A549 (cell line): Measurements from ENCODE around the gene SLC2A1. TPM values are rescaled to one million over a fixed set of nuclear protein-coding genes. Genes with fewer than 3 reads are reported as not detected.

Experiments used
- ATAC-seq, 2 experiments: fragments of 200-7000 bp in 1 of 2; fragments of >200 bp in 1 of 2; cut with Nextera tagmentation in 1 of 2; cut with Tn5 transposase in 1 of 2; 3 replicates each; pipeline versions ENCODE4 v1.8.0 to v1.9.1; 2018 to 2020; ENCODE audit warnings: mild to moderate bottlenecking in 1 of 2, moderate library complexity in 1 of 2
- CTCF ChIA-PET: fragments of 300-600 bp; sonication (Branson Sonifier 250); formaldehyde crosslinking; extraction: SDS; loops from one replicate; lab custom pipeline; 2021; ENCODE audit warnings: antibody characterized with exemption, inconsistent platforms; lab: Yijun Ruan, JAX
- POLR2A ChIA-PET: fragments of 350-600 bp; formaldehyde crosslinking; extraction: SDS; loops from one replicate; lab custom pipeline; 2021; ENCODE audit warnings: antibody characterized with exemption, inconsistent platforms; lab: Yijun Ruan, JAX
- DNase-seq, 2 experiments: peaks; one replicate each; pipeline versions ENCODE4 v3.0.0 to v3.0.0-alpha.2; 2011 to 2016; ENCODE audit warnings: low read depth in 1 of 2, low spot score in 1 of 2
- FAIRE-seq: peaks from 2 replicates; lab custom pipeline; 2011; peaks lifted over from hg19 to GRCh38; lab: Jason Lieb, UNC
- H3K27ac ChIP-seq, 2 experiments: fragments of >200 bp; sonication (Bioruptor Twin); formaldehyde crosslinking; 3 replicates each; pipeline ENCODE4 v1.5.1; 2016 to 2017
- H3K4me1 ChIP-seq: fragments of >200 bp; sonication (Bioruptor Twin); formaldehyde crosslinking; 3 replicates; pipeline ENCODE4 v1.6.1; 2016
- H3K4me2 ChIP-seq: fragments of >200 bp; sonication (Bioruptor Twin); formaldehyde crosslinking; 3 replicates; pipeline ENCODE4 v1.6.1; 2016
- H3K4me3 ChIP-seq: fragments of >200 bp; sonication (Bioruptor Twin); formaldehyde crosslinking; 3 replicates; pipeline ENCODE4 v1.5.1; 2016
- H3K9me3 ChIP-seq: fragments of >200 bp; sonication (Bioruptor Twin); formaldehyde crosslinking; 3 replicates; pipeline ENCODE4 v1.6.1; 2016
- CBX2 ChIP-seq: fragments of 200-600 bp; sonication (generic); IDR thresholded peaks from 2 replicates; pipeline ENCODE4 v1.6.1; 2016; ENCODE audit warnings: low read depth, mild to moderate bottlenecking, borderline replicate concordance
- CBX8 ChIP-seq: fragments of 200-600 bp; sonication (generic); IDR thresholded peaks from 2 replicates; pipeline ENCODE4 v1.6.1; 2016
- ESRRA ChIP-seq: fragments of 150-350 bp; IDR thresholded peaks from 2 replicates; pipeline ENCODE4 v1.6.1; 2014; ENCODE audit warnings: mild to moderate bottlenecking, low read length, borderline replicate concordance
- FOSB ChIP-seq: fragments of 250-450 bp; sonication (Bioruptor Pico); IDR thresholded peaks from 2 replicates; pipeline ENCODE4 v1.5.0; 2020; ENCODE audit warnings: mild to moderate bottlenecking, moderate library complexity
- FOSL2 ChIP-seq, 2 experiments: fragments of 450-650 bp in 1 of 2; fragments of >200 bp in 1 of 2; sonication (Bioruptor Twin) in 1 of 2; formaldehyde crosslinking; IDR thresholded peaks; 2 replicates each; pipeline versions ENCODE4 v1.5.0 to v1.6.1; 2016 to 2020; ENCODE audit warnings: mild to moderate bottlenecking in 1 of 2, moderate library complexity in 1 of 2
- FOXS1 ChIP-seq: fragments of 250-450 bp; sonication (Bioruptor Pico); IDR thresholded peaks from 2 replicates; pipeline ENCODE4 v1.5.0; 2020; ENCODE audit warnings: mild to moderate bottlenecking, moderate library complexity
- GATA3 ChIP-seq: IDR thresholded peaks from 2 replicates; pipeline ENCODE4 v1.6.1; 2012; ENCODE audit warnings: borderline replicate concordance
- HDAC2 ChIP-seq: fragments of 200-600 bp; sonication (generic); IDR thresholded peaks from 2 replicates; pipeline ENCODE4 v1.6.1; 2016
- HOXB13 ChIP-seq: fragments of 250-450 bp; sonication (Bioruptor Pico); IDR thresholded peaks from 2 replicates; pipeline ENCODE4 v1.5.0; 2020; ENCODE audit warnings: low read depth, mild to moderate bottlenecking, moderate library complexity
- MAFK ChIP-seq: fragments of 450-650 bp; IDR thresholded peaks from 2 replicates; pipeline ENCODE4 v1.6.1; 2014; ENCODE audit not compliant: partially characterized antibody
- MAZ ChIP-seq: fragments of 150-350 bp; IDR thresholded peaks from 2 replicates; pipeline ENCODE4 v1.6.1; 2014; ENCODE audit warnings: antibody characterized with exemption, low read depth, low read length, borderline replicate concordance
- RNF2 ChIP-seq: fragments of 200-600 bp; sonication (generic); IDR thresholded peaks from 2 replicates; pipeline ENCODE4 v1.6.1; 2016; ENCODE audit warnings: low read depth, mild to moderate bottlenecking, antibody characterized with exemption, moderate library complexity, borderline replicate concordance
- ZC3H11A ChIP-seq: fragments of 450-650 bp; IDR thresholded peaks from 2 replicates; pipeline ENCODE4 v1.6.1; 2014; ENCODE audit warnings: antibody characterized with exemption, mild to moderate bottlenecking
- WGBS: methylation state at CpG from one replicate; pipeline ENCODE4 v1.1.6; 2017; ENCODE audit errors: missing lambda C conversion rate; 5-methylcytosine and 5-hydroxymethylcytosine counted together
- polyA plus RNA-seq, 4 experiments: library from polyadenylated mRNA; depleted of rRNA in 3 of 4; stranded (reverse); fragments of >200 nt; fragmentation: RNase III in 1 of 4; extraction: RNeasy Plus Mini Kit Qiagen cat#74134 plus additional on column Dnase treatment in 1 of 4; gene quantifications; 2 replicates in 3 of 4; 3 replicates in 1 of 4; pipeline ENCODE4 v1.2.3, GENCODE V29; 2011 to 2017
- small RNA-seq, 6 experiments: library from RNA; depleted of rRNA; stranded (forward); fragments of <200 nt; gene quantifications; one replicate each; pipeline ENCODE3, GENCODE V24; 2012
- TF ChIP-seq, protein P1 (sequence below): fragments of >200 bp; sonication (Bioruptor Twin); formaldehyde crosslinking; IDR thresholded peaks from 2 replicates; pipeline ENCODE4 v1.6.1; 2016
- TF ChIP-seq, protein P2 (sequence below): fragments of >200 bp; sonication (Bioruptor Twin); formaldehyde crosslinking; IDR thresholded peaks from 3 replicates; pipeline ENCODE4 v1.6.1; 2016

SLC2A1 gene
- polyA plus RNA-seq, 2 of the 4 experiments (the other 2 are of a cell fraction) = 106 to 124 TPM

DNA sequence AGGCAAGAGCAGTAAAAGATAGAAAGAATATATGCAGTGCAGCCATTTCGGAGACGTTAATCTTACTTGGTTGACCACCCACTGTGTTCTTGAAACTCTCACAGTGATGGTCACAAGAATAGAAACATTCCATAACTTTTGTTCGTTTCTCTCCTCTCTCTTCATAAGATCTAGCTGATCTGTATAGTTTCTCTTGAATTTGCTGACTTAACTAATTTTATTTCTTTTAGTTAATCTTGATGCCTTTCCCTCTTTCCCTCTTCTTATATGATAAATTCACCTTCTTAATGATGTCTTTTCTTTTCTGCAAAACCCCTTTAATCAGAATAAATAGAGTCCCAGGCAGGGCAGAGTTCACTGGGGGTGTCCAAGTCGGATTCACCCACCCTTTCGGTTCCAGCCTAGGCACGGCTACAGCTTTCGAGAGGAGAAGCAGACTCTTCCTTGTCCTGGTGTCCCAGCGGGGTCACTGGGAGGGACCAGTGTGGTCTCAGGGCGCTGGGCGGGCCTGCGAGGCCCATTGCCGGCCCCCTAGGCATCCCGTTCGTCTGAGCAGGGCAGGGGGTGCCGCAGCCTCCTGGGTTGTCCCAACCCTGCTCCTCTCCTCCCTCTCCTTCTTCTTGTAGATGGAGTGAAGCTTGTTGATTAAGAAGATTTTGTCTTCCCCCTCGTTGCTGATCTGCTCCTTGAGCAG, 72.5 kb downstream of the SLC2A1 start:
- TF ChIP-seq CBX8 (no peak), MAFK (peak; percentile 91)
- TF ChIP-seq, all 56 proteins: peak for 1
- 72% methylated on average over 11 of the region's 16 CpGs for WGBS
- H3K4me2 ChIP-seq = no peak overlapping the region
- H3K27ac ChIP-seq = no peak overlapping the region
- no peak for FAIRE-seq
- no peaks in the 10 kb centered on the region for H3K4me1 ChIP-seq
- DNase-seq = no peak
- H3K9me3 ChIP-seq = no peaks in the 10 kb centered on the region
- no peak overlapping the region for H3K4me3 ChIP-seq
- no peak for ATAC-seq
- CTCF ChIA-PET = interaction anchor here (0.9 to 1.5 kb wide), 3 partner anchors 10 to 187 kb away, joined by 3 read pairs; no protein-coding TSS in a partner anchor
- POLR2A ChIA-PET = no interaction called here

DNA sequence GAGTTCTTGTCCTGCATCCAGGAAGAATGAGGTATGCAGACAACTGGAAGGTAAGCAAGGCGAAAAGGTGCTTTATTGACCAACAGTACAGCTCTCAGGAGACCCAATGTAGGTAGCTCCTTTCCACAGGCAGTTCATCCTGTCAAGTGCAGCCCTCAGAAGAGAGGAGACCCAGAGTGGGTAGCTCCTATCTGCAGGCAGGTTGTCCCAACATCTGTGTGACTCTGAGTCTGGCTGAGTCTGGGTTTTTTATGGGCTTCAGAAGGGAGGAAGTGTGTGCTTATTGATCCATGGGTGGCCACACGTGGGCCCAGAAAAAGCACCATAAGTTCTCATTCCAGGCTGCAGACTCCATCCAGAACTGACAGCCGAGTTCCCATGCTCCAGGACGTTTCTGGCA, 78.3 kb downstream of the SLC2A1 start:
- ChIA-PET POLR2A (no interaction called here), CTCF (interaction anchor here (0.8 to 1.6 kb wide), 2 partner anchors 20 to 193 kb away, joined by 3 read pairs; no protein-coding TSS in a partner anchor)
- no peak for FAIRE-seq
- TF ChIP-seq, protein P1, sequence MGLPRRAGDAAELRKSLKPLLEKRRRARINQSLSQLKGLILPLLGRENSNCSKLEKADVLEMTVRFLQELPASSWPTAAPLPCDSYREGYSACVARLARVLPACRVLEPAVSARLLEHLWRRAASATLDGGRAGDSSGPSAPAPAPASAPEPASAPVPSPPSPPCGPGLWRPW = no peak
- TF ChIP-seq CBX2 (no peak), FOSB (CRISPR knock-in tag) (no peak), RNF2 (no peak), FOSL2 (IDR thresholded peaks at IDR 0.05) (no peak), FOSL2 (CRISPR knock-in tag; IDR thresholded peaks at IDR 0.05) (no peak), MAZ (no peak)
- TF ChIP-seq, protein P2, sequence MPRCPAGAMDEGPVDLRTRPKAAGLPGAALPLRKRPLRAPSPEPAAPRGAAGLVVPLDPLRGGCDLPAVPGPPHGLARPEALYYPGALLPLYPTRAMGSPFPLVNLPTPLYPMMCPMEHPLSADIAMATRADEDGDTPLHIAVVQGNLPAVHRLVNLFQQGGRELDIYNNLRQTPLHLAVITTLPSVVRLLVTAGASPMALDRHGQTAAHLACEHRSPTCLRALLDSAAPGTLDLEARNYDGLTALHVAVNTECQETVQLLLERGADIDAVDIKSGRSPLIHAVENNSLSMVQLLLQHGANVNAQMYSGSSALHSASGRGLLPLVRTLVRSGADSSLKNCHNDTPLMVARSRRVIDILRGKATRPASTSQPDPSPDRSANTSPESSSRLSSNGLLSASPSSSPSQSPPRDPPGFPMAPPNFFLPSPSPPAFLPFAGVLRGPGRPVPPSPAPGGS = no peak
- no peaks in the 10 kb centered on the region for H3K9me3 ChIP-seq
- no peak overlapping the region for H3K27ac ChIP-seq
- 9% methylated on average over 3 of the region's 4 CpGs for WGBS
- no peak for ATAC-seq
- no peak for DNase-seq
- H3K4me1 ChIP-seq = no peaks in the 10 kb centered on the region
- no peak overlapping the region for H3K4me2 ChIP-seq
- no peak overlapping the region for H3K4me3 ChIP-seq

DNA sequence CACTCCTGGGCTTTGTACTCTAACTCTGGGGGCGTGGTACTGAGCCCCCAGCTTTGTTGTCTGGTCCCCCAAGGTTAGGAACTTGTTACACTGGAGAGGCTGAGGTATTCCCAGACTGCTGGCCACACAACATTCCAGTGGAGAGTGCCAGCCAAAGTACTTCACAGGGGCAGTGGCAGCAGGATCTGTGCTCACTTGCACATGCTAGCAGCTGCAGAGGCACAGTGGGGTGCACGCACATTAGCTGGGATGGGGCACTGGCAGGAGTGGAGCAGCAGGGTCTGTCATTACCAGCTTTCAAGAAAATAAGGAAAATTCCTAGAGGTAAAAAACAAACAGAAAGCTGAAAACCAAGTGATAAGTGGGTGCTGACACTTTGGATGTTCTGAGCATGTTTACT, 81.3 kb downstream of the SLC2A1 start:
- ATAC-seq (no peak), FAIRE-seq (no peak), DNase-seq (no peak)
- CTCF ChIA-PET = interaction anchor here (0.6 to 1.2 kb wide), 3 partner anchors 9 to 775 kb away, joined by 3 read pairs; no protein-coding TSS in a partner anchor
- Histone ChIP-seq H3K4me3 (no peak overlapping the region), H3K27ac (no peak overlapping the region), H3K9me3 (peaks cover 5% of the 10 kb centered on the region; the same call in 1 of the 3 replicates), H3K4me1 (no peaks in the 10 kb centered on the region), H3K4me2 (no peak overlapping the region)
- POLR2A ChIA-PET = no interaction called here
- WGBS = 44% methylated on average over 2 of the region's 2 CpGs
- no peak for TF ChIP-seq ESRRA
- no peak for TF ChIP-seq GATA3

DNA sequence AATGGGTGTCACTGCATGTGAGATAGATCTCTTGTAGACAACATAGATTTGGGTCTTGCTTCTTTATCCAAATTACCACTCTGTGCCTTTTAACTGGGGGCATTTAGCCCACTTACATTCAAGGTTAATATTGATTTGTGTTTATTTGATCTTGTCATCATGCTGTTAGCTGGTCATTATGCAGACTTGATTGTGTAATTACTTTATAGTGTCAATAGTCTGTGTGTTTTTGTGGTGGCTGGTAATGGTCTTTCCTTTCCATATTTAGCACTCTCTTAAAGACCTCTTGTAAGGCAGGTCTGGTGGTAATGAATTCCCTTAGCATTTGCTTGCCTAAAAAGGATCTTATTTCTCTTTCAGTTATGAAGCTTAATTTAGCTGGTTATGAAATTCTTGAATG, 82.7 kb downstream of the SLC2A1 start:
- no peaks in the 10 kb centered on the region for H3K4me1 ChIP-seq
- POLR2A ChIA-PET = no interaction called here
- FAIRE-seq (no peak), DNase-seq (no peak), ATAC-seq (no peak)
- CTCF ChIA-PET = interaction anchor here (1.2 kb wide), 1 partner anchor 10 kb away, joined by 3 read pairs; no protein-coding TSS in a partner anchor
- H3K4me2 ChIP-seq = no peak overlapping the region
- H3K4me3 ChIP-seq = no peak overlapping the region
- H3K27ac ChIP-seq = no peak overlapping the region
- TF ChIP-seq ZC3H11A (no peak), HOXB13 (no peak), FOSB (CRISPR knock-in tag) (no peak), HDAC2 (no peak), FOXS1 (no peak)
- peaks cover 5% of the 10 kb centered on the region; the same call in 1 of the 3 replicates for H3K9me3 ChIP-seq

Small RNA genes within 50 kb of the gene (small RNA-seq; reads per million reads assigned to genes)
- 0 reads per million in 6 experiments for gene RNU6-880P

Other genes starting within 250 kb of the SLC2A1 start
- gene CLDN19, start 218.6 kb downstream of the SLC2A1 start, polyA plus RNA-seq (2011; rRNA removed) = not detected in 2 replicates
- 0.03 TPM in 1 of 3 replicates, not detected in the others for gene CLDN19, start 218.6 kb downstream of the SLC2A1 start, polyA plus RNA-seq (2017; fragmentation: RNase III; extraction: RNeasy Plus Mini Kit Qiagen cat#74134 plus additional on column Dnase treatment)
- 27.3 and 32.0 TPM in 2 replicates for gene P3H1, start 191.8 kb downstream of the SLC2A1 start, polyA plus RNA-seq (2011; rRNA removed)
- gene P3H1, start 191.8 kb downstream of the SLC2A1 start, polyA plus RNA-seq (2017; fragmentation: RNase III; extraction: RNeasy Plus Mini Kit Qiagen cat#74134 plus additional on column Dnase treatment) = 25.2 to 30.3 TPM (median 29.2 TPM) in 3 replicates
- gene C1orf50, start 191.6 kb downstream of the SLC2A1 start, polyA plus RNA-seq (2011; rRNA removed) = 2.6 and 4.5 TPM in 2 replicates
- gene C1orf50, start 191.6 kb downstream of the SLC2A1 start, polyA plus RNA-seq (2017; fragmentation: RNase III; extraction: RNeasy Plus Mini Kit Qiagen cat#74134 plus additional on column Dnase treatment) = 1.7 to 2.0 TPM (median 1.9 TPM) in 3 replicates
- 0.21 TPM in 2 replicates for gene TMEM269, start 173.9 kb downstream of the SLC2A1 start, polyA plus RNA-seq (2011; rRNA removed)
- 0.08 to 0.21 TPM (median 0.15 TPM) in 3 replicates for gene TMEM269, start 173.9 kb downstream of the SLC2A1 start, polyA plus RNA-seq (2017; fragmentation: RNase III; extraction: RNeasy Plus Mini Kit Qiagen cat#74134 plus additional on column Dnase treatment)
- gene ERMAP, start 141.7 kb downstream of the SLC2A1 start, polyA plus RNA-seq (2011; rRNA removed) = 9.5 and 10.7 TPM in 2 replicates
- gene ERMAP, start 141.7 kb downstream of the SLC2A1 start, polyA plus RNA-seq (2017; fragmentation: RNase III; extraction: RNeasy Plus Mini Kit Qiagen cat#74134 plus additional on column Dnase treatment) = 5.0 to 6.6 TPM (median 5.4 TPM) in 3 replicates
- gene SVBP, start 141.5 kb downstream of the SLC2A1 start, polyA plus RNA-seq (2011; rRNA removed) = 22.6 and 24.8 TPM in 2 replicates
- gene SVBP, start 141.5 kb downstream of the SLC2A1 start, polyA plus RNA-seq (2017; fragmentation: RNase III; extraction: RNeasy Plus Mini Kit Qiagen cat#74134 plus additional on column Dnase treatment) = 8.7 to 12.0 TPM (median 9.1 TPM) in 3 replicates
- 4.8 and 6.6 TPM in 2 replicates for gene ZNF691, start 112.3 kb downstream of the SLC2A1 start, polyA plus RNA-seq (2011; rRNA removed)
- 5.4 to 6.2 TPM (median 5.5 TPM) in 3 replicates for gene ZNF691, start 112.3 kb downstream of the SLC2A1 start, polyA plus RNA-seq (2017; fragmentation: RNase III; extraction: RNeasy Plus Mini Kit Qiagen cat#74134 plus additional on column Dnase treatment)
- 84.9 and 109 TPM in 2 replicates for gene EBNA1BP2, start 213.4 kb upstream of the SLC2A1 start, polyA plus RNA-seq (2011; rRNA removed)
- 139 to 178 TPM (median 151 TPM) in 3 replicates for gene EBNA1BP2, start 213.4 kb upstream of the SLC2A1 start, polyA plus RNA-seq (2017; fragmentation: RNase III; extraction: RNeasy Plus Mini Kit Qiagen cat#74134 plus additional on column Dnase treatment)
- 0.80 and 1.3 TPM in 2 replicates for gene CFAP57, start 213.5 kb upstream of the SLC2A1 start, polyA plus RNA-seq (2011; rRNA removed)
- gene CFAP57, start 213.5 kb upstream of the SLC2A1 start, polyA plus RNA-seq (2017; fragmentation: RNase III; extraction: RNeasy Plus Mini Kit Qiagen cat#74134 plus additional on column Dnase treatment) = 0.54 to 0.73 TPM (median 0.62 TPM) in 3 replicates